NCI-H128 (cell line): ENCODE results near the gene TEX261.

Experiments used
- DNase-seq: peaks from one replicate; lab custom pipeline; 2025; ENCODE audit not compliant: unreplicated experiment; lab: John Stamatoyannopoulos, UW

The TEX261 gene

GRCh38 chr2:70982971-70983370 is 11.7 kb downstream of the TEX261 start:
- DNase-seq, result no peak

GRCh38 chr2:70981866-70982810 is 12.5 kb downstream of the TEX261 start:
- DNase-seq, result no peak

- DNase-seq, result no peak
Observed at GRCh38 chr2:70981421-70981820, 13.3 kb downstream of the TEX261 start.

- no peak for DNase-seq
Observed at GRCh38 chr2:70979626-70980025, 15.0 kb downstream of the TEX261 start.

- no peak for DNase-seq
Observed at GRCh38 chr2:70979180-70979488, 15.5 kb downstream of the TEX261 start.

- DNase-seq, result no peak
Observed at GRCh38 chr2:70978341-70979179, 16.1 kb downstream of the TEX261 start, which contains the start of gene ANKRD53. Gene ANKRD53, plus strand, starts transcription at chr2:70978630. Its CDS starts 16 bp downstream, at chr2:70978646.

GRCh38 chr2:70977605-70978205 is 17.0 kb downstream of the TEX261 start:
- DNase-seq, result no peak

- DNase-seq, result no peak
Observed at GRCh38 chr2:70975237-70975636, 19.4 kb downstream of the TEX261 start.

- DNase-seq, result no peak
Observed at GRCh38 chr2:70974592-70974991, 20.1 kb downstream of the TEX261 start.

- DNase-seq, result no peak
Observed at GRCh38 chr2:70967189-70967588, 27.5 kb downstream of the TEX261 start.

GRCh38 chr2:70966681-70967080 is 28.0 kb downstream of the TEX261 start:
- no peak for DNase-seq

- DNase-seq, result no peak
Observed at GRCh38 chr2:70965506-70965905, 29.2 kb downstream of the TEX261 start.

- DNase-seq, result no peak
Observed at GRCh38 chr2:70964596-70965386, 29.9 kb downstream of the TEX261 start.

GRCh38 chr2:70964133-70964532 is 30.5 kb downstream of the TEX261 start:
- DNase-seq, result no peak

GRCh38 chr2:70962885-70963878 is 31.5 kb downstream of the TEX261 start:
- DNase-seq, result no peak

GRCh38 chr2:70962211-70962884 is 32.3 kb downstream of the TEX261 start:
- no peak for DNase-seq

GRCh38 chr2:70961648-70961994 is 33.1 kb downstream of the TEX261 start:
- DNase-seq, result no peak

- no peak for DNase-seq
Observed at GRCh38 chr2:70960833-70961647, 33.6 kb downstream of the TEX261 start.
